Measurements from ENCODE around the gene FMNL2. TPM values are rescaled to one million over a fixed set of nuclear protein-coding genes. Genes with fewer than 3 reads are reported as not detected.

Gene FMNL2
- total RNA-seq, 4 donors from 2014 or later = 50.5 to 96.7 (median 79.6) TPM

- no peak for TF ChIP-seq CTCF (IDR thresholded peaks at IDR 0.05; ENCODE audit: low read depth)
Observed at GRCh38 chr2:152603166-152603565, 268.2 kb downstream of the FMNL2 start.

GRCh38 chr2:152606081-152606480 lies 271.1 kb downstream of the FMNL2 start:
- TF ChIP-seq CTCF (IDR thresholded peaks at IDR 0.05; ENCODE audit: low read depth) = no peak

GRCh38 chr2:152606941-152607340 lies 272.0 kb downstream of the FMNL2 start:
- TF ChIP-seq CTCF (IDR thresholded peaks at IDR 0.05; ENCODE audit: low read depth) = no peak

GRCh38 chr2:152607793-152608300 lies 272.9 kb downstream of the FMNL2 start:
- TF ChIP-seq CTCF (IDR thresholded peaks at IDR 0.05; ENCODE audit: low read depth) = no peak

DNA sequence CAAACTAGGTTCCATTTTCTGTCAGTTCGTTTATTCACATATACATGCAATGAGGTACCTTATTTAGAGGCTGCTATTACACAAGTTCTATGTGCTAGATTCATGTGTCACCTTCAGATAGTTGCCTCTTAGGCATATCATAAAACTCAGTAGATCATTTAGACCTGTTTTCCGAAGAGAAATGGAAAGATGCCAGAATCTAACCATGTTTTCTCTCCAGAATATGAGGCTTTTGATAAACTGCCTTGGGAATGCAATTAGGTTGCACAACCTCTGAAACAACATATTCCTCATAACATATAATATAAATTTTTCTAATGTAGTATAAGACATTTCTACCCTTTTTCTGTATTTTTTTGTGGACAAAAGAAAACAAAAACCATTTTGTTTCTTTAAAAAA lies 274.2 kb downstream of the FMNL2 start:
- TF ChIP-seq CTCF (IDR thresholded peaks at IDR 0.05; ENCODE audit: low read depth) = no peak

DNA sequence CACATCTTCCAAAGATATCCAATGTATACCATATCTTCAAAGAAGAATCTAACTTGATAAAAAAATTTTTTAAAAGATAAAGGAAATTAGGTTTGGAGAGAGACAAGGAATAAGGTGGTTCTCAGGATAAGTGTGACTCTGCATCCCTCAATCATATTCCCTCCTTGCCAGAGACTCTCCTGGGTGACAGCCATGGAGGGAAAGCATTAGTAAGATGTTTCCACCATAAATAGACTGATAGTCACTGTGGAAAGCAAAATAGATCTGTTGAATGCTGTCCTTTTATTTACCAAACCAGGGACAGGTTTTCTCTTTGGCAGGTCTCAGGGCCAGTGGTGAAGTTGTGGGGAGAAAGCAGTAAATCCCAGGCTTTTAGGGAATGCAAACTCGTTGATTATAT lies 274.7 kb downstream of the FMNL2 start:
- TF ChIP-seq CTCF (IDR thresholded peaks at IDR 0.05; ENCODE audit: low read depth) = no peak

GRCh38 chr2:152611458-152612231 lies 276.7 kb downstream of the FMNL2 start:
- no peak for TF ChIP-seq CTCF (IDR thresholded peaks at IDR 0.05; ENCODE audit: low read depth)
